Activated naive CD4-positive, alpha-beta T cell treated with anti-CD3 and anti-CD28 coated beads for 36 hours (primary cell): ENCODE data around the gene STUM. TPM values are rescaled to one million over a fixed set of nuclear protein-coding genes. Genes with fewer than 3 reads are reported as not detected.
"Not testable (repeated sequence)": the region's sequence is repeated elsewhere in the genome, so short reads cannot be mapped to it uniquely, and the experiment has no call there.

Experiments used
- CTCF ChIA-PET: fragments of 350-600 bp; sonication (Branson Sonifier 250); formaldehyde crosslinking; loops from one replicate; lab custom pipeline; 2021; ENCODE audit warnings: antibody characterized with exemption; lab: Charles Lee
- DNase-seq: peaks from one replicate; pipeline ENCODE4 v3.0.0-alpha.2; 2020
- H3K27ac Mint-ChIP-seq: one replicate; pipeline ENCODE4 v1.8.0; 2021; ENCODE audit warnings: mild to moderate bottlenecking, mixed read lengths
- H3K27me3 Mint-ChIP-seq: one replicate; pipeline ENCODE4 v1.8.0; 2021; ENCODE audit warnings: low read depth, mixed read lengths
- H3K36me3 Mint-ChIP-seq: one replicate; pipeline ENCODE4 v1.8.0; 2021; ENCODE audit warnings: low read depth, mixed read lengths
- H3K4me1 Mint-ChIP-seq: one replicate; pipeline ENCODE4 v1.8.0; 2021; ENCODE audit warnings: low read depth, mixed read lengths
- H3K4me3 Mint-ChIP-seq: one replicate; pipeline ENCODE4 v1.8.0; 2021; ENCODE audit warnings: mild to moderate bottlenecking, moderate library complexity, mixed read lengths
- H3K9me3 Mint-ChIP-seq: one replicate; pipeline ENCODE4 v1.8.0; 2021; ENCODE audit warnings: mixed read lengths
- intact Hi-C: fragments of 100-400 bp; cut with micrococcal nuclease; formaldehyde crosslinking; loops from one replicate; pipeline ENCODE4 v1.15.1; 2023
- total RNA-seq, 2 experiments: library from RNA; stranded (reverse); gene quantifications; one replicate each; pipeline ENCODE4 v1.2.3, GENCODE V29; 2021

The STUM gene
- total RNA-seq, 2 experiments from 2014 or later: not detected

- CTCF ChIA-PET: interaction anchor here (0.6 to 5.0 kb wide), 36 partner anchors 8 to 508 kb away, joined by 3 to 72 read pairs (median 4); partner anchors contain the start of gene ITPKB
- H3K9me3 Mint-ChIP-seq: no peaks in the 10 kb centered on the region
- peak overlapping the region; percentile 80 for H3K27ac Mint-ChIP-seq
- intact Hi-C loops: loop anchor here (1.0 to 2.0 kb wide), 5 partner anchors 30 to 249 kb away; no protein-coding TSS in a partner anchor
- DNase-seq: no peak
- no peak overlapping the region for H3K4me3 Mint-ChIP-seq
- peaks cover 21% of the 10 kb centered on the region for H3K36me3 Mint-ChIP-seq
- peaks cover 46% of the 10 kb centered on the region for H3K4me1 Mint-ChIP-seq
- no peaks in the 10 kb centered on the region for H3K27me3 Mint-ChIP-seq
Observed at GRCh38 chr1:226633541-226634165, 85.1 kb downstream of the STUM start.

- peaks cover 46% of the 10 kb centered on the region for H3K4me1 Mint-ChIP-seq
- intact Hi-C loops: loop anchor here (1.0 to 2.0 kb wide), 5 partner anchors 29 to 249 kb away; no protein-coding TSS in a partner anchor
- peak; percentile 87 for DNase-seq
- CTCF ChIA-PET: interaction anchor here (0.6 to 5.0 kb wide), 27 partner anchors 7 to 307 kb away, joined by 3 to 72 read pairs (median 6); no protein-coding TSS in a partner anchor
- H3K9me3 Mint-ChIP-seq: no peaks in the 10 kb centered on the region
- H3K27me3 Mint-ChIP-seq: no peaks in the 10 kb centered on the region
- H3K27ac Mint-ChIP-seq: peak overlapping the region; percentile 3
- no peak overlapping the region for H3K4me3 Mint-ChIP-seq
- peaks cover 21% of the 10 kb centered on the region for H3K36me3 Mint-ChIP-seq
Observed at GRCh38 chr1:226634166-226634588, 85.6 kb downstream of the STUM start.

- Mint-ChIP-seq H3K27ac (peak overlapping the region; percentile 89), H3K4me1 (peaks cover 48% of the 10 kb centered on the region), H3K27me3 (no peaks in the 10 kb centered on the region), H3K9me3 (no peaks in the 10 kb centered on the region), H3K36me3 (peaks cover 24% of the 10 kb centered on the region), H3K4me3 (peak overlapping the region; percentile 54)
- CTCF ChIA-PET: interaction anchor here (0.5 to 5.0 kb wide), 21 partner anchors 8 to 507 kb away, joined by 3 to 72 read pairs (median 6); no protein-coding TSS in a partner anchor
- peak; percentile 5 for DNase-seq
- intact Hi-C loops: loop anchor here (1.0 to 2.0 kb wide), 5 partner anchors 29 to 248 kb away; no protein-coding TSS in a partner anchor
Observed at GRCh38 chr1:226634611-226635246, 86.2 kb downstream of the STUM start.

GRCh38 chr1:226635456-226635941 is 86.9 kb downstream of the STUM start:
- CTCF ChIA-PET: interaction anchor here (0.8 to 5.0 kb wide), 14 partner anchors 8 to 248 kb away, joined by 3 to 72 read pairs (median 6); no protein-coding TSS in a partner anchor
- intact Hi-C loops: loop anchor here (2.0 kb wide), 1 partner anchor 247 kb away; no protein-coding TSS in a partner anchor
- H3K4me3 Mint-ChIP-seq: peak overlapping the region; percentile 54
- H3K9me3 Mint-ChIP-seq: no peaks in the 10 kb centered on the region
- peaks cover 48% of the 10 kb centered on the region for H3K4me1 Mint-ChIP-seq
- peak; percentile 77 for DNase-seq
- H3K27me3 Mint-ChIP-seq: no peaks in the 10 kb centered on the region
- peak overlapping the region; percentile 89 for H3K27ac Mint-ChIP-seq
- peaks cover 25% of the 10 kb centered on the region for H3K36me3 Mint-ChIP-seq

- Mint-ChIP-seq H3K4me1 (peaks cover 48% of the 10 kb centered on the region), H3K4me3 (no peak overlapping the region), H3K9me3 (no peaks in the 10 kb centered on the region), H3K36me3 (peaks cover 25% of the 10 kb centered on the region), H3K27ac (no peak overlapping the region), H3K27me3 (no peaks in the 10 kb centered on the region)
- DNase-seq: no peak
- CTCF ChIA-PET: interaction anchor here (5.0 kb wide), 1 partner anchor 50 kb away, joined by 72 read pairs; no protein-coding TSS in a partner anchor
- intact Hi-C loops: no loop called here
Observed at GRCh38 chr1:226636847-226637096, 88.2 kb downstream of the STUM start.

GRCh38 chr1:226637147-226637935 is 88.8 kb downstream of the STUM start:
- CTCF ChIA-PET: interaction anchor here (1.0 to 5.0 kb wide), 4 partner anchors 25 to 191 kb away, joined by 4 to 72 read pairs (median 6); no protein-coding TSS in a partner anchor
- DNase-seq: peak; percentile 3
- H3K4me3 Mint-ChIP-seq: no peak overlapping the region
- no peaks in the 10 kb centered on the region for H3K27me3 Mint-ChIP-seq
- H3K27ac Mint-ChIP-seq: no peak overlapping the region
- intact Hi-C loops: no loop called here
- H3K36me3 Mint-ChIP-seq: peaks cover 26% of the 10 kb centered on the region
- H3K4me1 Mint-ChIP-seq: peaks cover 45% of the 10 kb centered on the region
- no peaks in the 10 kb centered on the region for H3K9me3 Mint-ChIP-seq

- CTCF ChIA-PET: interaction anchor here (1.0 to 1.5 kb wide), 3 partner anchors 24 to 191 kb away, joined by 4 to 6 read pairs (median 5); no protein-coding TSS in a partner anchor
Observed at GRCh38 chr1:226638001-226638601, 89.5 kb downstream of the STUM start.

GRCh38 chr1:226638608-226639007 is 90.0 kb downstream of the STUM start:
- Mint-ChIP-seq H3K4me1 (peaks cover 43% of the 10 kb centered on the region), H3K9me3 (no peaks in the 10 kb centered on the region), H3K27me3 (no peaks in the 10 kb centered on the region), H3K27ac (no peak overlapping the region), H3K36me3 (peaks cover 30% of the 10 kb centered on the region), H3K4me3 (no peak overlapping the region)
- intact Hi-C loops: no loop called here
- CTCF ChIA-PET: interaction anchor here (1.0 to 1.5 kb wide), 3 partner anchors 24 to 190 kb away, joined by 4 to 6 read pairs (median 5); no protein-coding TSS in a partner anchor
- DNase-seq: peak; percentile 3

More at GRCh38 chr1:226638001-226638601, 89.5 kb downstream of the STUM start:
- Mint-ChIP-seq H3K9me3 (no peaks in the 10 kb centered on the region), H3K4me3 (no peak overlapping the region), H3K36me3 (peaks cover 26% of the 10 kb centered on the region), H3K27me3 (no peaks in the 10 kb centered on the region), H3K4me1 (peaks cover 43% of the 10 kb centered on the region), H3K27ac (no peak overlapping the region)
- intact Hi-C loops: no loop called here
- peak; percentile 3 for DNase-seq

- H3K27ac Mint-ChIP-seq, H3K9me3 Mint-ChIP-seq, H3K4me3 Mint-ChIP-seq, H3K27me3 Mint-ChIP-seq, CTCF ChIA-PET, intact Hi-C loops, DNase-seq: not testable (repeated sequence)
- H3K36me3 Mint-ChIP-seq: peaks cover 29% of the 10 kb centered on the region
- peaks cover 45% of the 10 kb centered on the region for H3K4me1 Mint-ChIP-seq
Observed at GRCh38 chr1:226639206-226639605, 90.6 kb downstream of the STUM start.

GRCh38 chr1:226639631-226640061 is 91.1 kb downstream of the STUM start:
- no peak for DNase-seq
- Mint-ChIP-seq H3K27ac (no peak overlapping the region), H3K36me3 (peaks cover 27% of the 10 kb centered on the region), H3K9me3 (no peaks in the 10 kb centered on the region), H3K4me3 (no peak overlapping the region), H3K27me3 (no peaks in the 10 kb centered on the region), H3K4me1 (peaks cover 45% of the 10 kb centered on the region)
- intact Hi-C loops: no loop called here
- CTCF ChIA-PET: no interaction called here

GRCh38 chr1:226640321-226641136 is 92.0 kb downstream of the STUM start:
- CTCF ChIA-PET: interaction anchor here (1.0 to 1.3 kb wide), 3 partner anchors 7 to 186 kb away, joined by 3 to 4 read pairs (median 3); no protein-coding TSS in a partner anchor
- Mint-ChIP-seq H3K27ac (no peak overlapping the region), H3K9me3 (no peaks in the 10 kb centered on the region), H3K27me3 (no peaks in the 10 kb centered on the region), H3K4me1 (peaks cover 44% of the 10 kb centered on the region), H3K36me3 (peaks cover 27% of the 10 kb centered on the region), H3K4me3 (no peak overlapping the region)
- DNase-seq: no peak
- intact Hi-C loops: no loop called here
